PC-3 (cell line): ENCODE measurements around the gene MAPKAP1. TPM values are rescaled to one million over a fixed set of nuclear protein-coding genes. Genes with fewer than 3 reads are reported as not detected.

Source experiments
- ATAC-seq: fragments of 200-7000 bp; cut with Tn5 transposase; 2 replicates; pipeline ENCODE4 v1.9.1; 2020; ENCODE audit warnings: mild to moderate bottlenecking, moderate library complexity
- BruUV-seq: library from RNA; stranded (reverse); fragments of 400-500 nt; replicated peaks from 2 replicates; lab custom pipeline; 2021; lab: Mats Ljungman, UMichigan
- CTCF ChIA-PET: fragments of 300-600 bp; sonication (Branson Sonifier 250); formaldehyde crosslinking; loops from one replicate; lab custom pipeline; 2022; ENCODE audit warnings: antibody characterized with exemption; lab: Charles Lee
- POLR2A ChIA-PET: fragments of 300-600 bp; sonication (Branson Sonifier 250); formaldehyde crosslinking; loops from one replicate; lab custom pipeline; 2022; ENCODE audit warnings: antibody characterized with exemption; ENCODE audit not compliant: unreplicated experiment; lab: Charles Lee
- DNase-seq: peaks from one replicate; pipeline ENCODE4 v3.0.0-alpha.2; 2015
- H2AFZ ChIP-seq: fragments of 300-600 bp; sonication (generic); 2 replicates; pipeline ENCODE4 v1.6.0; 2016; ENCODE audit warnings: antibody characterized with exemption, low read length
- H3F3A ChIP-seq: fragments of 300-600 bp; sonication (generic); one replicate; pipeline ENCODE4 v1.6.0; 2017; ENCODE audit warnings: antibody characterized with exemption, low read length, control low read depth, mild to moderate bottlenecking; ENCODE audit not compliant: unreplicated experiment
- H3K27ac ChIP-seq: fragments of 300-600 bp; sonication (generic); 2 replicates; pipeline ENCODE4 v1.5.1; 2016; ENCODE audit warnings: mild to moderate bottlenecking, low read length
- H3K27me3 ChIP-seq: fragments of 300-600 bp; sonication (generic); 2 replicates; pipeline ENCODE4 v1.6.1; 2016; ENCODE audit warnings: low read length, mixed read lengths
- H3K36me3 ChIP-seq: fragments of 300-600 bp; sonication (generic); 2 replicates; pipeline ENCODE4 v1.6.1; 2016; ENCODE audit warnings: low read depth, mixed run types, low read length, mixed read lengths
- H3K4me1 ChIP-seq: fragments of 300-600 bp; sonication (generic); 2 replicates; pipeline ENCODE4 v1.5.1; 2016; ENCODE audit warnings: low read length; ENCODE audit not compliant: insufficient read depth
- H3K4me2 ChIP-seq: fragments of 300-600 bp; sonication (generic); 2 replicates; pipeline ENCODE4 v1.6.0; 2016; ENCODE audit warnings: low read length
- H3K4me3 ChIP-seq: fragments of 300-600 bp; sonication (generic); 2 replicates; pipeline ENCODE4 v1.5.1; 2016; ENCODE audit warnings: mild to moderate bottlenecking, low read length, mixed read lengths
- H3K79me2 ChIP-seq: fragments of 300-600 bp; sonication (generic); 2 replicates; pipeline ENCODE4 v1.6.1; 2017; ENCODE audit warnings: low read length, mixed read lengths
- H3K9ac ChIP-seq: fragments of 300-600 bp; sonication (generic); 2 replicates; pipeline ENCODE4 v1.6.0; 2016; ENCODE audit warnings: mild to moderate bottlenecking, low read length
- H3K9me2 ChIP-seq: fragments of 300-600 bp; sonication (generic); replicated peaks from 2 replicates; pipeline ENCODE4 v1.6.1; 2016; ENCODE audit warnings: mixed run types, low read length, mixed read lengths
- H3K9me3 ChIP-seq: fragments of 300-600 bp; sonication (generic); 2 replicates; pipeline ENCODE4 v1.6.1; 2016; ENCODE audit warnings: low read length, mixed read lengths
- H4K20me1 ChIP-seq: fragments of 300-600 bp; sonication (generic); 2 replicates; pipeline ENCODE4 v1.6.1; 2016; ENCODE audit warnings: low read length, mixed read lengths
- CTCF ChIP-seq: fragments of 300-600 bp; sonication (generic); conservative IDR thresholded peaks from 2 replicates; pipeline ENCODE4 v1.5.1; 2017; ENCODE audit warnings: antibody characterized with exemption, low read depth, mild to moderate bottlenecking, low read length
- EZH2 ChIP-seq: fragments of 300-600 bp; sonication (generic); IDR thresholded peaks from one replicate; pipeline ENCODE4 v1.6.1; 2017; ENCODE audit warnings: antibody characterized with exemption, mild to moderate bottlenecking, low read length; ENCODE audit not compliant: unreplicated experiment
- EZH2phosphoT487 ChIP-seq: fragments of 300-600 bp; sonication (generic); IDR thresholded peaks from 2 replicates; pipeline ENCODE4 v1.6.1; 2018; ENCODE audit warnings: mild to moderate bottlenecking, antibody characterized with exemption, low read length, borderline replicate concordance
- intact Hi-C: fragments of 100-400 bp; cut with micrococcal nuclease; formaldehyde crosslinking; loops from 2 replicates; pipeline ENCODE4 v1.9.0; 2023
- total RNA-seq: library from RNA; depleted of rRNA; stranded (reverse); fragments of >200 nt; gene quantifications from 2 replicates; pipeline ENCODE4 v1.2.3, GENCODE V29; 2014

Gene MAPKAP1
- total RNA-seq, 1 experiment from 2014 or later, result 128 TPM

DNA sequence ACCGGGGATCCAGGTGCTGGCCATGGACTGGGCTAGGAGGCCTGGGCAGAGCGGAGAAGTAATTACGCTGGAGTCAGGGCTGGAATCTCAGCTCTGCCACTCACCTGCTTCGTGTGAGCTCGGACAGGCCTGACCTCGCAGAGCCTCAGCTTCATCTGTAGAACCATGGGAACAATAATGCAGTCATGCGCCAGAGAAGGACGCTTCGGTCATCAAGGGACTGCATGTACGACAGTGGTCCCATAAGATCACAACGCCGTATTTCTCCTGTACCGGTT, 300.3 kb downstream of the MAPKAP1 start:
- no peak overlapping the region for H3K4me3 ChIP-seq
- H3K27me3 ChIP-seq, result no peaks in the 10 kb centered on the region
- ChIA-PET POLR2A (no interaction called here), CTCF (no interaction called here)
- H3F3A ChIP-seq, result no peaks in the 10 kb centered on the region
- no peak overlapping the region for H3K27ac ChIP-seq
- no peaks in the 10 kb centered on the region for H3K9me3 ChIP-seq
- H3K9me2 ChIP-seq, result no peaks in the 10 kb centered on the region
- intact Hi-C loops, result loop anchor here (2.0 to 10.0 kb wide), 2 partner anchors 224 to 818 kb away; no protein-coding TSS in a partner anchor
- H4K20me1 ChIP-seq, result no peaks in the 10 kb centered on the region
- peaks cover 8% of the 10 kb centered on the region for H3K4me1 ChIP-seq
- H3K36me3 ChIP-seq, result no peaks in the 10 kb centered on the region
- no peak overlapping the region for H3K9ac ChIP-seq
- TF ChIP-seq EZH2phosphoT487, result no peak
- no peak for TF ChIP-seq CTCF
- TF ChIP-seq EZH2, result no peak
- BruUV-seq, result no TSS peak
- no peaks in the 10 kb centered on the region for H3K79me2 ChIP-seq
- no peak overlapping the region for H3K4me2 ChIP-seq
- H2AFZ ChIP-seq, result no peak overlapping the region
- ATAC-seq (no peak), DNase-seq (no peak)

DNA sequence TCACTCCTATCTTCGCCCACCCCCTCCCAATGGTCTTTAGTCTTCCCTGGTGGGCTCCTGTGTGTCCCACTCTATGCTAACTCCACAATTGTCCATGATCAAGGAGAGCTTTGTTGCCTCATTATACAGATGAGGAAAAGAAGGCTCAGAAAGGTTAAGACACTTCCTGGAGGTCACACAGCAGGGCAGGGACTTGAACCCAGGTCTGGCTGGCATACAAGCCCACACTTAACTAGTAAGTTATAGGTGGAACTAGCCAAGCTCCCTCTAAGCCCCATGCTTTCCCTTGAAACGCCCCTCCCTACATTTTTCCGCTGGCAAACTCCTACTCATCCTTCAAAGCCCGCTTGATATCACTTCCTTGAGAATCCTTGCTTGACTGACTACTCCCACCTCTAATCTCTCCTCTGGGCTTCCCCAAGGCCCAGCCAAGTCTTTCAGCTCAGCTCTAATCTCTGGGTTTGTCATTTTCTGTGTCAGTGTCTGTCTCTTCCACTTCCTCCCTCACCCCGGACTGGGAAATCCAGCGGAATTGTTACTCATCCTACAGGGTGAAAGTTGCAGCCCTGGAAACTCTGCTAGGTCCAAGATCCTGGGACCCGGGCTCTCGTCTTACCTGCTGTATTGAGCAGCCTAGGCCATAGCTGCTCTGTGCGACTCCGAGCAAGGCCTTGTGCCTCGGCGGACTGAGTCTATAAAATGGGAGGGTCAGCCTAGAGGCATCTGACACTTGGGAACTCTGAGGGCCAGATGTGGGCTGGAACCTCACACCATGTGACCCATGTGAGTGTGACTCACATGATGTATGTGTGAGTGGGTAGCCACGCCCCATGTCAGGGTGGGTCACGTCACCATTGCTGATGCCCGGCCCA, 300.8 kb downstream of the MAPKAP1 start:
- Histone ChIP-seq H3K9me3 (no peaks in the 10 kb centered on the region), H3K9ac (no peak overlapping the region), H3K4me2 (no peak overlapping the region), H3K4me1 (peaks cover 8% of the 10 kb centered on the region), H4K20me1 (no peaks in the 10 kb centered on the region), H3K27me3 (no peaks in the 10 kb centered on the region), H3K79me2 (no peaks in the 10 kb centered on the region), H3K36me3 (no peaks in the 10 kb centered on the region), H3K27ac (peak overlapping the region; percentile 34; the same call in 1 of the 2 replicates), H3K4me3 (no peak overlapping the region), H2AFZ (no peak overlapping the region), H3K9me2 (no peaks in the 10 kb centered on the region), H3F3A (no peaks in the 10 kb centered on the region)
- ATAC-seq (peak; percentile 23), DNase-seq (peak; percentile 41)
- intact Hi-C loops, result loop anchor here (2.0 to 10.0 kb wide), 2 partner anchors 225 to 819 kb away; no protein-coding TSS in a partner anchor
- ChIA-PET POLR2A (no interaction called here), CTCF (no interaction called here)
- no TSS peak for BruUV-seq
- TF ChIP-seq EZH2 (no peak), EZH2phosphoT487 (no peak), CTCF (no peak)

- H3K79me2 ChIP-seq, result no peaks in the 10 kb centered on the region
- H3K27ac ChIP-seq, result no peak overlapping the region
- no peaks in the 10 kb centered on the region for H4K20me1 ChIP-seq
- H3K9ac ChIP-seq, result no peak overlapping the region
- H2AFZ ChIP-seq, result no peak overlapping the region
- TF ChIP-seq CTCF (no peak), EZH2 (no peak), EZH2phosphoT487 (no peak)
- H3K9me2 ChIP-seq, result no peaks in the 10 kb centered on the region
- no peaks in the 10 kb centered on the region for H3K36me3 ChIP-seq
- no peak for DNase-seq
- ChIA-PET POLR2A (no interaction called here), CTCF (no interaction called here)
- H3K4me3 ChIP-seq, result no peak overlapping the region
- BruUV-seq, result no TSS peak
- ATAC-seq, result no peak
- H3K4me2 ChIP-seq, result no peak overlapping the region
- H3K27me3 ChIP-seq, result no peaks in the 10 kb centered on the region
- intact Hi-C loops, result loop anchor here (10.0 kb wide), 1 partner anchor 820 kb away; no protein-coding TSS in a partner anchor
- no peaks in the 10 kb centered on the region for H3K9me3 ChIP-seq
- H3F3A ChIP-seq, result no peaks in the 10 kb centered on the region
- peaks cover 8% of the 10 kb centered on the region for H3K4me1 ChIP-seq
These were observed 302.3 kb downstream of the MAPKAP1 start for GRCh38 chr9:125404733-125405132.
